HEK293 (cell line): Measurements from ENCODE around the gene DMKN.

Experiments
- CTCF ChIA-PET: fragments of 350-600 bp; formaldehyde crosslinking; extraction: SDS; loops from one replicate; lab custom pipeline; 2021; ENCODE audit warnings: antibody characterized with exemption; lab: Yijun Ruan, JAX
- POLR2A ChIA-PET: fragments of 300-600 bp; formaldehyde crosslinking; extraction: SDS; loops from one replicate; lab custom pipeline; 2020; ENCODE audit warnings: antibody characterized with exemption, inconsistent platforms; lab: Yijun Ruan, JAX
- H3K27ac ChIP-seq: fragments of 200-500 bp; sonication (Bioruptor generic); 2 replicates; pipeline ENCODE4 v1.5.1; 2014; ENCODE audit warnings: low read depth, low read length, control low read depth, inconsistent platforms; ENCODE audit errors: extremely low read depth
- H3K36me3 ChIP-seq, 2 experiments: fragments of 200-500 bp in 1 of 2; sonication (Bioruptor generic) in 1 of 2; 1 replicate in 1 of 2; 2 replicates in 1 of 2; pipeline ENCODE4 v1.5.1; 2014 to 2017; ENCODE audit warnings: inconsistent platforms in 2 of 2, low read length in 2 of 2; ENCODE audit not compliant: control insufficient read depth in 2 of 2, insufficient read depth in 1 of 2
- H3K4me1 ChIP-seq: fragments of 200-500 bp; sonication (Bioruptor generic); 2 replicates; pipeline ENCODE4 v1.5.1; 2014; ENCODE audit warnings: mild to moderate bottlenecking, low read length, inconsistent platforms; ENCODE audit not compliant: control insufficient read depth, insufficient read depth
- H3K4me3 ChIP-seq: 2 replicates; pipeline ENCODE4 v1.5.1; 2011; ENCODE audit warnings: low read depth, mild to moderate bottlenecking, control low read depth, low read length, moderate library complexity
- H3K9me3 ChIP-seq: fragments of 200-500 bp; sonication (Bioruptor generic); 2 replicates; pipeline ENCODE4 v1.5.1; 2014; ENCODE audit warnings: low read depth, low read length, inconsistent platforms; ENCODE audit not compliant: control insufficient read depth, insufficient read depth
- BCL11A ChIP-seq: fragments of 450-650 bp; formaldehyde crosslinking; IDR thresholded peaks from 2 replicates; pipeline ENCODE4 v1.5.1; 2016; ENCODE audit warnings: low read depth, missing biosample characterization, missing genetic modification characterization
- BCL11B ChIP-seq: fragments of 450-650 bp; formaldehyde crosslinking; IDR thresholded peaks from 2 replicates; pipeline ENCODE4 v1.5.1; 2016; ENCODE audit warnings: low read depth, missing biosample characterization, missing genetic modification characterization
- EGR2 ChIP-seq: fragments of 450-650 bp; formaldehyde crosslinking; IDR thresholded peaks from 2 replicates; pipeline ENCODE4 v1.5.1; 2016; ENCODE audit warnings: low read depth, missing biosample characterization, missing genetic modification characterization
- GLI2 ChIP-seq: fragments of 450-650 bp; formaldehyde crosslinking; IDR thresholded peaks from 2 replicates; pipeline ENCODE4; 2017; ENCODE audit warnings: missing biosample characterization, missing genetic modification characterization, low read depth, borderline replicate concordance
- HIC1 ChIP-seq: fragments of 450-650 bp; formaldehyde crosslinking; IDR thresholded peaks from 2 replicates; pipeline ENCODE4 v1.5.1; 2016; ENCODE audit warnings: missing biosample characterization, missing genetic modification characterization
- OVOL3 ChIP-seq: fragments of 450-650 bp; formaldehyde crosslinking; IDR thresholded peaks from 2 replicates; pipeline ENCODE4 v1.5.1; 2016; ENCODE audit warnings: missing biosample characterization, missing genetic modification characterization
- ZBTB1 ChIP-seq: fragments of 450-650 bp; formaldehyde crosslinking; IDR thresholded peaks from 2 replicates; pipeline ENCODE4 v1.5.1; 2016; ENCODE audit warnings: missing biosample characterization, missing genetic modification characterization
- ZFP69B ChIP-seq: fragments of 450-650 bp; formaldehyde crosslinking; IDR thresholded peaks from 2 replicates; pipeline ENCODE4 v1.5.1; 2016; ENCODE audit warnings: missing biosample characterization, missing genetic modification characterization
- ZNF133 ChIP-seq: fragments of 450-650 bp; formaldehyde crosslinking; IDR thresholded peaks from 2 replicates; pipeline ENCODE4 v1.5.1; 2016; ENCODE audit warnings: missing biosample characterization, missing genetic modification characterization
- ZNF169 ChIP-seq: fragments of 450-650 bp; formaldehyde crosslinking; IDR thresholded peaks from 2 replicates; pipeline ENCODE4 v1.5.1; 2016; ENCODE audit warnings: missing biosample characterization, missing genetic modification characterization
- ZNF174 ChIP-seq: fragments of 450-650 bp; formaldehyde crosslinking; IDR thresholded peaks from 2 replicates; pipeline ENCODE4 v1.5.0; 2017; ENCODE audit warnings: missing biosample characterization, mild to moderate bottlenecking, missing genetic modification characterization
- ZNF184 ChIP-seq: fragments of 450-650 bp; IDR thresholded peaks from 2 replicates; pipeline ENCODE4 v1.5.1; 2018; ENCODE audit warnings: missing biosample characterization, mild to moderate bottlenecking, missing genetic modification characterization
- ZNF19 ChIP-seq: fragments of 450-650 bp; formaldehyde crosslinking; IDR thresholded peaks from 2 replicates; pipeline ENCODE4; 2016; ENCODE audit warnings: missing biosample characterization, missing genetic modification characterization, low read depth
- ZNF2 ChIP-seq: fragments of 450-650 bp; formaldehyde crosslinking; IDR thresholded peaks from 2 replicates; pipeline ENCODE4 v1.5.1; 2016; ENCODE audit warnings: missing biosample characterization, missing genetic modification characterization
- ZNF202 ChIP-seq: fragments of 450-650 bp; formaldehyde crosslinking; IDR thresholded peaks from 2 replicates; pipeline ENCODE4 v1.5.1; 2016; ENCODE audit warnings: missing biosample characterization, missing genetic modification characterization, borderline replicate concordance
- ZNF266 ChIP-seq: fragments of 450-650 bp; formaldehyde crosslinking; IDR thresholded peaks from 2 replicates; pipeline ENCODE4 v1.5.1; 2016; ENCODE audit warnings: missing biosample characterization, missing genetic modification characterization, low read depth
- ZNF274 ChIP-seq, 2 experiments: fragments of 200-500 bp in 1 of 2; fragments of 450-650 bp in 1 of 2; sonication (Bioruptor generic) in 1 of 2; formaldehyde crosslinking in 1 of 2; IDR thresholded peaks; 2 replicates each; pipeline versions ENCODE4 v1.5.1 to v1.6.1; 2014 to 2016; ENCODE audit warnings: borderline replicate concordance in 1 of 2, inconsistent platforms in 1 of 2, low read length in 1 of 2, missing biosample characterization in 1 of 2, missing genetic modification characterization in 1 of 2
- ZNF324 ChIP-seq: fragments of 450-650 bp; formaldehyde crosslinking; IDR thresholded peaks from 2 replicates; pipeline ENCODE4 v1.5.1; 2016; ENCODE audit warnings: missing biosample characterization, missing genetic modification characterization
- ZNF354C ChIP-seq: fragments of 450-650 bp; formaldehyde crosslinking; IDR thresholded peaks from 2 replicates; pipeline ENCODE4 v1.5.1; 2016; ENCODE audit warnings: missing biosample characterization, missing genetic modification characterization, low read depth, borderline replicate concordance
- ZNF48 ChIP-seq: fragments of 450-650 bp; formaldehyde crosslinking; IDR thresholded peaks from 2 replicates; pipeline ENCODE4 v1.5.1; 2016; ENCODE audit warnings: missing biosample characterization, missing genetic modification characterization
- ZNF529 ChIP-seq: fragments of 450-650 bp; formaldehyde crosslinking; IDR thresholded peaks from 2 replicates; pipeline ENCODE4 v1.5.1; 2017; ENCODE audit warnings: missing genetic modification characterization, missing biosample characterization; ENCODE audit not compliant: insufficient replicate concordance
- ZNF558 ChIP-seq: fragments of 450-650 bp; formaldehyde crosslinking; IDR thresholded peaks from 2 replicates; pipeline ENCODE4 v1.5.1; 2016; ENCODE audit warnings: missing biosample characterization, missing genetic modification characterization
- ZNF560 ChIP-seq: fragments of 450-650 bp; formaldehyde crosslinking; IDR thresholded peaks from 2 replicates; pipeline ENCODE4 v1.5.1; 2017; ENCODE audit warnings: missing biosample characterization, missing genetic modification characterization, borderline replicate concordance
- ZNF610 ChIP-seq: fragments of 450-650 bp; formaldehyde crosslinking; IDR thresholded peaks from 2 replicates; pipeline ENCODE4 v1.5.1; 2016; ENCODE audit warnings: missing biosample characterization, missing genetic modification characterization, borderline replicate concordance
- ZNF785 ChIP-seq: fragments of 450-650 bp; formaldehyde crosslinking; IDR thresholded peaks from 2 replicates; pipeline ENCODE4 v1.5.1; 2016; ENCODE audit warnings: missing biosample characterization, missing genetic modification characterization
- ZXDB ChIP-seq: fragments of 450-650 bp; formaldehyde crosslinking; IDR thresholded peaks from 2 replicates; pipeline ENCODE4 v1.5.1; 2016; ENCODE audit warnings: missing biosample characterization, missing genetic modification characterization
- TF ChIP-seq, protein P1 (sequence below): fragments of 450-650 bp; formaldehyde crosslinking; conservative IDR thresholded peaks from 2 replicates; pipeline ENCODE4 v1.5.1; 2016; ENCODE audit warnings: low read depth, missing biosample characterization, missing genetic modification characterization

DMKN gene

GRCh38 chr19:35562776-35563175, 49.3 kb upstream of the DMKN start (continued):
- no peak for TF ChIP-seq OVOL3
- TF ChIP-seq ZNF560, result no peak
- TF ChIP-seq ZNF324 (tag by site-specific recombination), result no peak
- no peak for TF ChIP-seq ZNF184 (tag by site-specific recombination)
- no peak for TF ChIP-seq ZNF174 (tag by site-specific recombination)
- TF ChIP-seq ZNF19 (tag by site-specific recombination), result no peak
- no peak for TF ChIP-seq ZNF202 (tag by site-specific recombination)
- TF ChIP-seq ZNF2, result no peak
- no peak for TF ChIP-seq ZNF558
- no peak for TF ChIP-seq HIC1 (tag by site-specific recombination)
- TF ChIP-seq GLI2 (tag by site-specific recombination), result no peak
- no peak for TF ChIP-seq ZNF48 (tag by site-specific recombination)
- TF ChIP-seq ZFP69B (tag by site-specific recombination), result no peak
- no peak for TF ChIP-seq ZNF133 (tag by site-specific recombination)
- no peak for TF ChIP-seq ZXDB (tag by site-specific recombination)
- TF ChIP-seq ZNF529, result no peak
- peak; percentile 98 for TF ChIP-seq ZNF169 (tag by site-specific recombination)

DNA sequence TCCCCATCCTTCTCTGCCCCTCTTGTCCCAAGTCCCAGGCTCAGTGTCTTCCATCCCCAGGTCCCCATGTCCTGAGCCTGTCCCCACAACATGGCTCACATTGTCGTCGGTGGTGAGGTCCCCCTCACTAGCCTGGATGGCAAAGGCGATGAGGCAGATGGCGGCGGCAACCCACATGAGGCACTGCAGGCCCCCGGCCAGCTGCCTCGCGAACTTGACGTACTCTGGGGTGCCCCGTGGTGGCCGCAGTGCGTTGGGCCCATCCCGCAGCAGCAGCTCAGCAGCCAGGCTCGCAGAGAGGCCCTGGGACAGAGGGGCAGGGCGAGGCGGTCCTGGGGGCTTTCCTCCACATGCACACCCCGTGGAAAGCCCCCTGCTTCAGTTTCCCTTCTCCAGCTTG, 48.9 kb upstream of the DMKN start:
- Histone ChIP-seq H3K4me3 (no peak overlapping the region), H3K36me3 (no peaks in the 10 kb centered on the region), H3K4me1 (peaks cover 10% of the 10 kb centered on the region), H3K9me3 (no peaks in the 10 kb centered on the region; the same call in 1 of the 2 replicates), H3K27ac (no peak overlapping the region)
- CTCF ChIA-PET, result interaction anchor here (1.1 to 1.3 kb wide), 3 partner anchors 13 to 209 kb away, joined by 3 to 9 read pairs (median 4); no protein-coding TSS in a partner anchor
- POLR2A ChIA-PET, result no interaction called here
- TF ChIP-seq BCL11A (tag by site-specific recombination), result no peak
- no peak for TF ChIP-seq ZNF610 (tag by site-specific recombination)
- TF ChIP-seq EGR2 (tag by site-specific recombination), result no peak
- TF ChIP-seq ZBTB1, result no peak
- TF ChIP-seq BCL11B, result no peak
- TF ChIP-seq ZNF354C, result no peak

- peaks cover 10% of the 10 kb centered on the region for H3K4me1 ChIP-seq
- H3K27ac ChIP-seq, result no peak overlapping the region
- H3K36me3 ChIP-seq, result no peaks in the 10 kb centered on the region
- POLR2A ChIA-PET, result interaction anchor here (0.8 kb wide), 1 partner anchor 83 kb away, joined by 3 read pairs; no protein-coding TSS in a partner anchor
- CTCF ChIA-PET, result interaction anchor here (0.7 to 1.8 kb wide), 3 partner anchors 13 to 133 kb away, joined by 3 to 7 read pairs (median 4); no protein-coding TSS in a partner anchor
- H3K4me3 ChIP-seq, result no peak overlapping the region
- H3K9me3 ChIP-seq, result no peaks in the 10 kb centered on the region; the same call in 1 of the 2 replicates
- TF ChIP-seq ZNF266 (tag by site-specific recombination) (peak; percentile 9; the same call in 1 of the 2 replicates), ZNF785 (tag by site-specific recombination) (no peak), ZNF274 (IDR thresholded peaks at IDR 0.05; ENCODE audit: low read length) (no peak), ZNF274 (tag by site-specific recombination; IDR thresholded peaks at IDR 0.05; ENCODE audit: borderline replicate concordance) (0 out of 2 replicates have a peak, but pooled peaks have one; percentile 25)
- TF ChIP-seq, protein P1, sequence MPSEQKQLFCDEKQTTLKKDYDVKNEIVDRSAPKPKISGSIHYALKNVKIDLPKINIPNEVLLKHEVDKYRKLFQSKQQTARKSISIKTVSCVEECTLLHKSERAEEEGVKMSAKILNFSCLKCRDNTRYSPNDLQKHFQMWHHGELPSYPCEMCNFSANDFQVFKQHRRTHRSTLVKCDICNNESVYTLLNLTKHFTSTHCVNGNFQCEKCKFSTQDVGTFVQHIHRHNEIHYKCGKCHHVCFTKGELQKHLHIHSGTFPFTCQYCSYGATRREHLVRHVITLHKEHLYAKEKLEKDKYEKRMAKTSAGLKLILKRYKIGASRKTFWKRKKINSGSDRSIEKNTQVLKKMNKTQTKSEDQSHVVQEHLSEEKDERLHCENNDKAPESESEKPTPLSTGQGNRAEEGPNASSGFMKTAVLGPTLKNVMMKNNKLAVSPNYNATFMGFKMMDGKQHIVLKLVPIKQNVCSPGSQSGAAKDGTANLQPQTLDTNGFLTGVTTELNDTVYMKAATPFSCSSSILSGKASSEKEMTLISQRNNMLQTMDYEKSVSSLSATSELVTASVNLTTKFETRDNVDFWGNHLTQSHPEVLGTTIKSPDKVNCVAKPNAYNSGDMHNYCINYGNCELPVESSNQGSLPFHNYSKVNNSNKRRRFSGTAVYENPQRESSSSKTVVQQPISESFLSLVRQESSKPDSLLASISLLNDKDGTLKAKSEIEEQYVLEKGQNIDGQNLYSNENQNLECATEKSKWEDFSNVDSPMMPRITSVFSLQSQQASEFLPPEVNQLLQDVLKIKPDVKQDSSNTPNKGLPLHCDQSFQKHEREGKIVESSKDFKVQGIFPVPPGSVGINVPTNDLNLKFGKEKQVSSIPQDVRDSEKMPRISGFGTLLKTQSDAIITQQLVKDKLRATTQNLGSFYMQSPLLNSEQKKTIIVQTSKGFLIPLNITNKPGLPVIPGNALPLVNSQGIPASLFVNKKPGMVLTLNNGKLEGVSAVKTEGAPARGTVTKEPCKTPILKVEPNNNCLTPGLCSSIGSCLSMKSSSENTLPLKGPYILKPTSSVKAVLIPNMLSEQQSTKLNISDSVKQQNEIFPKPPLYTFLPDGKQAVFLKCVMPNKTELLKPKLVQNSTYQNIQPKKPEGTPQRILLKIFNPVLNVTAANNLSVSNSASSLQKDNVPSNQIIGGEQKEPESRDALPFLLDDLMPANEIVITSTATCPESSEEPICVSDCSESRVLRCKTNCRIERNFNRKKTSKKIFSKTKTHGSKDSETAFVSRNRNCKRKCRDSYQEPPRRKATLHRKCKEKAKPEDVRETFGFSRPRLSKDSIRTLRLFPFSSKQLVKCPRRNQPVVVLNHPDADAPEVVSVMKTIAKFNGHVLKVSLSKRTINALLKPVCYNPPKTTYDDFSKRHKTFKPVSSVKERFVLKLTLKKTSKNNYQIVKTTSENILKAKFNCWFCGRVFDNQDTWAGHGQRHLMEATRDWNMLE (tag by site-specific recombination), result no peak
These were observed 48.0 kb upstream of the DMKN start for GRCh38 chr19:35561436-35561835.
